ENCODE measurements around the gene CACNA1D.

Gene CACNA1D

DNA sequence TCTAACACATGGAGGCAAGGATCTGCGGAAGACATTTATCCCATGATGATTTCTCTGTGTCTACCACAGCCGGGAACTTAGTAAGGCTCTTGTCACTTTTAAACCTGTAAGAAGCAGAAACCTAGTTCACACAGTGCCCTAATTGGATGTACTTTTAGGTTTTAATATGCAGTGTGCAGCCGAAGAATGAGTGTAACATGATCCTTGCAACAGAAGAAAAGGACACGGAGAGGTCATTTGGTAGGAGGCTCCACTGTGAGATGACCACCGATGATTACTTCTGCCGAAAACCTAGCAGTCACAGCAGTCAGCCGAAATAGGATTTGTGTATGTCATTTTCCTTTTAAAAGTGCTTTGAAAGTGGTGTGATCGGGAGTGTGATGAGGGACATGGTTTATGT, 6.8 kb downstream of the CACNA1D start:
- no peak for DNase-seq (ENCODE audit: low read depth)
- no peak overlapping the region for H3K4me3 ChIP-seq (ENCODE audit: low read depth, low read length)
- no peak for TF ChIP-seq CTCF (IDR thresholded peaks at IDR 0.05; ENCODE audit: insufficient read depth, low read depth, low read length, missing control alignments)

- DNase-seq (ENCODE audit: low read depth) = no peak
- H3K4me3 ChIP-seq (ENCODE audit: low read depth, low read length) = no peak overlapping the region
- no peak for TF ChIP-seq CTCF (IDR thresholded peaks at IDR 0.05; ENCODE audit: insufficient read depth, low read depth, low read length, missing control alignments)
These were observed 8.3 kb downstream of the CACNA1D start for GRCh38 chr3:53502737-53503136.

DNA sequence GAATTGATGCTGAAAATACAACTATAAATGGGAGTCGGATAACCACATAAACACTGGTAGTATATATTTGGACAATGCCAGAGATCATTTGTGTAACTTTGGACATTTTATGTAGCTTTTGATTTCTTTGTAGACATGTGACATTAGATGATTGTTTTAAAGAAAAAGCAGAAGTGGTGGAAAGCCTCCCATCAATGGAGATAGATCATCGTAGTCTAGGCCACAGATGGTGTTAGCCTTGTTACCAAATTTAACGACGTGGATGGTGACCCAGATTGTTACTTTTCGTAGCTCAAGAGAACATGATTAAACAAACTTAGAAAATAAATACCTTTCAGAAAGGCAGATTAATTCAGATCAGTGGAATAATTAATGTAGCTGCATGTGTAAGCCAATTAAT, 8.8 kb downstream of the CACNA1D start:
- DNase-seq (ENCODE audit: low read depth) = no peak
- no peak overlapping the region for H3K4me3 ChIP-seq (ENCODE audit: low read depth, low read length)
- no peak for TF ChIP-seq CTCF (IDR thresholded peaks at IDR 0.05; ENCODE audit: insufficient read depth, low read depth, low read length, missing control alignments)

DNA sequence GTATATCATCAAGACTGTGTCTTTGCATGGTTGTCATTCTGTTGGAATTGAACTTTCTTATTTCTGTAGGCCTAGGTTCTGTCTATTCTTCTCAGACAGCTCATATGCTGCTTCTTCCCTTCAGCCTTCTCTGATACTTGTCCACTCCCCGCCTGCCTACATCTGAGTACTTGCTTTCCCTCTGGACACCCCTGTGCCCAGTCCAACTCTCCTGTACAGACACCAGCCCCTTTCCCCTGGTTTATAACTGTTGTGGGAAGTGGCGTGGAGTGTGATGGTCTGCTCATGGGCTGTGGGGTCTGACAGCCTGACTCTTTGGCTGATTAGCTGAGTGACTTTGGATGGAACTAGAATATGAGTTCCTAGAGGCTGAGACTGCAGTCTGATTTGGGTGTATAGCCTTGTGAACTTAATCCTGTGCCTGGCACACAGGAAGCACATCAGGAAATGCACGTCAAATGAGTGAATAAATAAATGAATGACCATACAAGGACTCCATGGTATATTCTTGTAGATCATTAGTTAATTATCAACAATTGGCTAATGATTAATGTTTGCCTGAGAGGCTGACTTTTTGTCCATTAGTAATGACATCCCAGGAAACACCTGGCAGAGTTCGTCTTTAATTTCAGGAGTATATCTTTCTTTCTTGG, 11.8 kb downstream of the CACNA1D start:
- TF ChIP-seq CTCF (IDR thresholded peaks at IDR 0.05; ENCODE audit: insufficient read depth, low read depth, low read length, missing control alignments) = no peak
- DNase-seq (ENCODE audit: low read depth) = no peak
- no peak overlapping the region for H3K4me3 ChIP-seq (ENCODE audit: low read depth, low read length)

DNA sequence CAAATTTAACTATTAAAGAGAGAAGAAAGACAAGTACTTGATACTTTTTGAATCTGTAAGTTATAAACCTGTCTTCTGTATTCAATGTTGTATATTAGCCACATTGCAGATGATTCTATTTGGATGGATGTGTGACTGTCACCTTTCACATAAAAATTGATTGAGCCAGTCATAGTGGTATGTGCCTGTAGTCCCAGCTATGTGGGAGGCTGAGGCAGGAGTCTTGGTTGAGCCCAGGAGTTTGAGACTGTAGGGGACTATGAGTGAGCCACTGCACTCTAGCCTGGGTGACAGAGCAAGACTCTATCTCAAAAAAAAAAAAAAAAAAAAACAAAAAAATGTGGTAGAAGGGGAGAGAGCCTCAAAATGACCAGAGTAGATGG, 12.3 kb downstream of the CACNA1D start:
- no peak for TF ChIP-seq CTCF (IDR thresholded peaks at IDR 0.05; ENCODE audit: insufficient read depth, low read depth, low read length, missing control alignments)
- H3K4me3 ChIP-seq (ENCODE audit: low read depth, low read length) = no peak overlapping the region
- no peak for DNase-seq (ENCODE audit: low read depth)

DNA sequence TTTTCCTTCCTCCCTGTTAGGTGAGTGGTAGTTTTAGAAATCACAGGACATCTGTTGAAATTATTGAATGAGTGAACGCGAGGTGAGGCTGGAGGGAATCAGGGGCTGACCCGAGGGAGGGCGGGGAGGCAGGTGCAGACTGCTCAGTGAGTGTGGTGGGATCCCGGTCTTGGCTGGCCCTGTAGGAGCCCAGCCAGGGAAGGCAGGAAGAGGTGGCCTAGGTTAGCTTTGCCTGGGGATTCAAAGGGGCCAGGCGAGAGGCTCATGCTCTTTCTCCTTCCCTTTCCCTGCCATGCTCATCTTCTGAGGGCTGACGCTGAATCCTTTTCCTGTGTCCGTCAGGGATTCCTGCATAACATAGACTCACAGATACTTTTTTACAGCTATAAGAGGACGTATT, 15.1 kb downstream of the CACNA1D start:
- no peak overlapping the region for H3K4me3 ChIP-seq (ENCODE audit: low read depth, low read length)
- no peak for TF ChIP-seq CTCF (IDR thresholded peaks at IDR 0.05; ENCODE audit: insufficient read depth, low read depth, low read length, missing control alignments)
- DNase-seq (ENCODE audit: low read depth) = no peak

DNA sequence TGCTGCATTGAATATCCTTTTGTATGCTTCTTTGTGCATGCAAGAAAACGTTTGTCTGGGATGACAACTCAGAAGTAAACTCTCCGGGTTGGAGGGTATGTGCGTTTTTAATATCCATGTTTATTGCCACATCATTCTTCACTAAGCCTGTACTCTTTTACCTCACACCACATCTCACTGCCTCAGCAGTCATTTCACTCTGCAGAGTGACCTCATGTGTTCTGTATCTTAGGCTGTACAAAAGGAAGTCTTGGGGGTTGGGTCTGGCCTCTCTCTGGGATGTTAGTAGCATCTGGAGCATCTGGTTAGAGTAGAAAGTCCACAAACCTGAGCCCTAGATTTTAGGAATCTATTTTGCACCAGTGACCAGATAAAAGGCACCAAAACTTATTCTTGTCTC, 16.1 kb downstream of the CACNA1D start:
- no peak for DNase-seq (ENCODE audit: low read depth)
- no peak for TF ChIP-seq CTCF (IDR thresholded peaks at IDR 0.05; ENCODE audit: insufficient read depth, low read depth, low read length, missing control alignments)
- H3K4me3 ChIP-seq (ENCODE audit: low read depth, low read length) = no peak overlapping the region
